ENCODE results near the gene U2AF1L4. TPM values are rescaled to one million over a fixed set of nuclear protein-coding genes. Genes with fewer than 3 reads are reported as not detected.
A peak's percentile ranks its signal among the peaks of the same experiment; 100 is the strongest.

U2AF1L4 gene
- total and polyA plus RNA-seq, 7 donors, result 12.7 to 53.5 (median 18.2) TPM

DNA sequence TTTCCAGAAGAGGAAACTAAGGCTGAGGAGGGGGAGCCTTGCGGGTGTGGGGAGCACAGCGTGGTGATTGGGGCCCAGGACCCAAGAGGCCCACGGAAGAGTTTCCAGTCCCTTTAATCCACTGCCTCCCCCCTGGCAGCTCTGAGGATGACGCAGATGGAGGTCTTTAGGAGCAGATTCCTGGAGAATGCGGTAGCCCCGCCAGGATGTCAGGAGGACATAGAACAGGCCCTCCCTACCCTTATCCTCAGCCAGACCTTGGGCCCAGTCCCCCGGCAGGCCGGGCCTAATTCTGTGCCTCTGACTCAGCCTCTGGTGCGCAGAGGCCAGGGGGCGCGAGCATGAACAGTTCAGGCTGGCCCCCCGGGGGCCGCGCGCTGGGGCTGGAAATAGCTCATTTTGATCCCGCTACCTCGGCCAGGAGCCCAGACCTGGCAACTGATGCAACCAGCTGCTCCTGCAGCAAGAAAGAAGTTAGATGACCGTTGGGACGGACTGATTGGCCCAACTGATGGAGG lies 12.1 kb upstream of the U2AF1L4 start:
- TF ChIP-seq EP300 (IDR thresholded peaks at IDR 0.05) (peak; percentile 75 to 97 (median 93)), POLR2A (IDR thresholded peaks at IDR 0.05) (no peak), POLR2AphosphoS5 (IDR thresholded peaks at IDR 0.05) (peak; percentile 73 to 94 (median 86))
- TF ChIP-seq, protein P1, sequence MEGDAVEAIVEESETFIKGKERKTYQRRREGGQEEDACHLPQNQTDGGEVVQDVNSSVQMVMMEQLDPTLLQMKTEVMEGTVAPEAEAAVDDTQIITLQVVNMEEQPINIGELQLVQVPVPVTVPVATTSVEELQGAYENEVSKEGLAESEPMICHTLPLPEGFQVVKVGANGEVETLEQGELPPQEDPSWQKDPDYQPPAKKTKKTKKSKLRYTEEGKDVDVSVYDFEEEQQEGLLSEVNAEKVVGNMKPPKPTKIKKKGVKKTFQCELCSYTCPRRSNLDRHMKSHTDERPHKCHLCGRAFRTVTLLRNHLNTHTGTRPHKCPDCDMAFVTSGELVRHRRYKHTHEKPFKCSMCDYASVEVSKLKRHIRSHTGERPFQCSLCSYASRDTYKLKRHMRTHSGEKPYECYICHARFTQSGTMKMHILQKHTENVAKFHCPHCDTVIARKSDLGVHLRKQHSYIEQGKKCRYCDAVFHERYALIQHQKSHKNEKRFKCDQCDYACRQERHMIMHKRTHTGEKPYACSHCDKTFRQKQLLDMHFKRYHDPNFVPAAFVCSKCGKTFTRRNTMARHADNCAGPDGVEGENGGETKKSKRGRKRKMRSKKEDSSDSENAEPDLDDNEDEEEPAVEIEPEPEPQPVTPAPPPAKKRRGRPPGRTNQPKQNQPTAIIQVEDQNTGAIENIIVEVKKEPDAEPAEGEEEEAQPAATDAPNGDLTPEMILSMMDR (IDR thresholded peaks at IDR 0.05), result no peak
- H3K4me1 ChIP-seq, result peaks cover 0 to 63% (median 49%) of the 10 kb centered on the region in 4 donors
- peaks cover under 1 to 43% (median 25%) of the 10 kb centered on the region in 4 donors for H3K36me3 ChIP-seq
- intact Hi-C loops (cut with DNase I), result loop anchor here (1.0 to 10.0 kb wide), 5 partner anchors 40 to 385 kb away; partner anchors contain the start of genes CAPNS1, COX6B1, THAP8 and WDR62
- H3K27me3 ChIP-seq, result no peaks in the 10 kb centered on the region
- WGBS, 2 donors, result 7 to 8% methylated on average over 19 of the region's 19 CpGs
- no peaks in the 10 kb centered on the region for H3K9me3 ChIP-seq
- peak overlapping the region; percentile 79 to 86 (median 83) for H3K4me3 ChIP-seq
- DNase-seq, result peak; percentile 99
- peak overlapping the region; percentile 98 to 99 (median 99) for H3K27ac ChIP-seq

DNA sequence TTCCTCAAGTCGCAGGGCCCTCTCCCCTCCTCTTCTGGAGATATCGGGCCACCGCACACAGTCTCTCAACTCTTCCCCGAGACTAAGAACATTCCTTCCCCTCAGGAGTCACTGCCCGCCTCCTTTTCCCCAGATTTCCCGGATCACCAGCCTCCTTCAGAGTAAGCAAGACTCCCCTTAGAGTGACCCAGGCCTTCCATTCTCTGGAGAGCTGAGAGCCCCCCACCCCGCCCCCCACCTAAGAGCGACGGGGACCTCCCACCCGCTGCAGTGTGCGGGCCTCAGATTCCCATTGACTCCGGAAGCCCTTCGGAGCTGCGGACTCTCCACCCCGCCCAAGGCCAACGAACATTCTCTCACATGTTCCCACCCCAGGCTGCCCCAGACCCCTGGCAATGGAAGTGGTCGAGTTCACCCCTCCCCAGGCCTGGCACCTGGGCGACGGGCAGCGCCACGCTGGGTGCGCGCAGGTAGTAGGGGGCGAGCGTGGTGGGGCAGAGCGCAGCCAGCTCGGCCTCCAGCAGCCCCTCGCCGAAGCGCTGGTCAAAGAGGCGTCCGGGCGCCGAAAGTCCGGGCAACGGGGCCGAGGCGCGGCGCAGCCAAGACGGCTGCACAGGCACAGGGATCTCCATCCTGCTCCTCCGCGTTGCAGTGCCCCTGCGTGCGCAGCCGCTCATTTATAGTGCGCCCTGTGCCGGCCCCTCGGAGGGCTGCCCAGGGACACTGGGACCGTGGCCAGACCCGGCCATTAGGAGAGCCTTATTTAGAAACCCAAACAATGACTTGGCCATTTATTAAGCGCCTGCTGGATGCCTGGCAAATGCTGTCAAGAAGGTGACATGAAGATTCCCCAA lies 11.4 kb upstream of the U2AF1L4 start, which contains the start of gene HSPB6:
Gene HSPB6, minus strand, starts transcription at position 653 of the 854 bp plus-strand sequence. Its CDS starts 21 bp downstream, at position 632.
- peak; percentile 90 for DNase-seq
- WGBS, 2 donors, result 7 to 8% methylated on average over 52 of the region's 52 CpGs
- no peaks in the 10 kb centered on the region for H3K27me3 ChIP-seq
- H3K4me1 ChIP-seq, result peaks cover 0 to 63% (median 49%) of the 10 kb centered on the region in 4 donors
- peak within 1 kb of the TSS; percentile 98 to 99 (median 99) for H3K27ac ChIP-seq
- TF ChIP-seq, protein P1 (IDR thresholded peaks at IDR 0.05), result no peak
- TF ChIP-seq EP300 (IDR thresholded peaks at IDR 0.05) (no peak), POLR2A (IDR thresholded peaks at IDR 0.05) (peak; percentile 62 to 91), POLR2AphosphoS5 (IDR thresholded peaks at IDR 0.05) (peak; percentile 66 to 97 (median 85))
- peak within 1 kb of the TSS; percentile 79 to 86 (median 83) for H3K4me3 ChIP-seq
- H3K9me3 ChIP-seq, result no peaks in the 10 kb centered on the region
- intact Hi-C loops (cut with DNase I), result loop anchor here (1.0 to 10.0 kb wide), 5 partner anchors 39 to 386 kb away; partner anchors contain the start of genes CAPNS1, COX6B1, THAP8 and WDR62
- peaks cover 6 to 38% (median 24%) of the 10 kb centered on the region in 4 donors for H3K36me3 ChIP-seq

DNA sequence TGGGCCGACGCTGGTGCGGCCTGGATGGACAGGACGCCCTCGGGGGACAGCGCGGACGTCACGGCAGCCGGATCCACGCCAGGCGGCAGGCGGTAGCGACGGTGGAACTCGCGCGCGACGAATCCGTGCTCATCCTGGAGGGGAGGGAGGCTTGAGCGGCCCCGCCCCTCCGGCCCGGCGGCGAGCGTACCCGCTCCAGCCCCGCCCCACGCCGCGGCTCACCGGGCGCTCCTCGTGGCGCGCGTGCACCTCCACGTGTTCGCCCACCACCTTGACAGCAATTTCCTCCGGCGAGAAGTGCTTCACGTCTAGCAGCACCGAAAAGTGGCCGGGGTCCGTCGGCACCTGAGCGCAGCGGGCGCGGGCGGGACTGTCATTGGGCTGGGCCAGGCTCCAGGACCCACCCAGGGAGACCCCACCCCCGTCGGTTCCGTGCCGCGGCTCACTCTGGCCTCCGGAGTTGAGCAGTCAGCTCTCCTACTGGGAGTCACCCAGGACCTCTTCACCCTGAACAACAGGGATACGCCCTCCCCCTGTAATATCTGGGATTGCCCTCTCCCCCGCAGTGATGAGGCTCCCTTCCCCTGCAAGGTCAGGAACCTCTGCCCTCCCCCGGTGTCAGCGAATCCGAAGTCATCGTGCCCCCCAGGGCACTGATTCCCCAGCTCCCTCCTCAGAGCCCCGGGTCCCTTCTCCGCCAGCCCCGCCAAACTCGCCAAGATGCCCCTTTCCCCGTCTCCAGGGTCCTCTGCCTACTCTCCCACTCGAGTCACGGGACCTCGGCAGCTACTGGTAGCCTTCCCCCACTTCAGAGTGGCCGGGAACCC lies 10.5 kb upstream of the U2AF1L4 start:
- Histone ChIP-seq H3K4me3 (peak overlapping the region; percentile 64 to 85 (median 80)), H3K4me1 (peaks cover 0 to 57% (median 49%) of the 10 kb centered on the region in 4 donors), H3K36me3 (peaks cover 6 to 31% (median 24%) of the 10 kb centered on the region in 4 donors), H3K27ac (peak overlapping the region; percentile 98 to 99 (median 99)), H3K9me3 (no peaks in the 10 kb centered on the region), H3K27me3 (no peaks in the 10 kb centered on the region)
- whole genome bisulfite sequencing, 2 donors, result 9 to 18% methylated on average over 74 of the region's 74 CpGs
- DNase-seq, result peak; percentile 98
- intact Hi-C loops (cut with DNase I), result loop anchor here (5.0 to 10.0 kb wide), 4 partner anchors 108 to 387 kb away; partner anchors contain the start of genes CAPNS1, COX6B1, THAP8 and WDR62
- TF ChIP-seq, protein P1 (IDR thresholded peaks at IDR 0.05), result no peak
- TF ChIP-seq POLR2AphosphoS5 (IDR thresholded peaks at IDR 0.05) (peak; percentile 79 to 89 (median 80)), EP300 (IDR thresholded peaks at IDR 0.05) (peak in 2 of 4 donors; percentile 77 to 83), POLR2A (IDR thresholded peaks at IDR 0.05) (peak in 1 of 2 donors; percentile 11)

DNA sequence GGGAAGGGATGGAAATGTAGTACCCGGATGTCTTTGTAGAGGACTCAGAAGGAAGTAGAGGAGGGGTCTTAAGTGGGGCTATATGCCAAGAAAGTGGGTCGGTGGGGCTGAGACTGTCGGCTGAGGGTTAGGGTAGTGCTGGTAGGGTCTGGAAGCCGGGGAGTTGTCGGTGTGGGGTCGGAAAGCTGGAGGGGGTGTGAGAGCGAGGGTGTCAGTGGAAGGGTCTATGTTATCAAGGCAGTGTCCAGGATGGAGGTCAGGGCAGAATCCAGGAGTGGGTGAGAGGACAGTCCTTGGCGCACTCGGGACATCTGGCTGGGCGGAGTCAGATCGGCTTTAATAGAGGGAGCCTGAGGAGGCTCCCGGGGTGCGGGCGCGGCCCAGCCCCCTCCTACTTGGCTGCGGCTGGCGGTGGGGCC lies 9.9 kb upstream of the U2AF1L4 start:
- no peaks in the 10 kb centered on the region for H3K27me3 ChIP-seq
- no peak for TF ChIP-seq EP300 (IDR thresholded peaks at IDR 0.05)
- TF ChIP-seq, protein P1 (IDR thresholded peaks at IDR 0.05), result no peak
- TF ChIP-seq POLR2A (IDR thresholded peaks at IDR 0.05), result peak in 1 of 2 donors; percentile 35
- peak in 1 of 4 donors; percentile 52 for TF ChIP-seq POLR2AphosphoS5 (IDR thresholded peaks at IDR 0.05)
- H3K27ac ChIP-seq, result peak overlapping the region; percentile 98 to 99 (median 99)
- WGBS, 2 donors, result 30 to 49% methylated on average over 17 of the region's 17 CpGs
- no peak for DNase-seq
- H3K9me3 ChIP-seq, result no peaks in the 10 kb centered on the region
- intact Hi-C loops (cut with DNase I), result loop anchor here (5.0 to 10.0 kb wide), 4 partner anchors 108 to 387 kb away; partner anchors contain the start of genes CAPNS1, COX6B1, THAP8 and WDR62
- peak overlapping the region; percentile 4 to 85 (median 80) for H3K4me3 ChIP-seq
- H3K36me3 ChIP-seq, result peaks cover 6 to 28% (median 24%) of the 10 kb centered on the region in 4 donors
- H3K4me1 ChIP-seq, result peaks cover 0 to 61% (median 50%) of the 10 kb centered on the region in 4 donors

Measured in sigmoid colon (tissue), 7 donors.